HG02571 (cell line): ENCODE measurements around the gene BUD31.
"Not testable (repeated sequence)": the region's sequence is repeated elsewhere in the genome, so short reads cannot be mapped to it uniquely, and the experiment has no call there.

ENCODE experiments used
- ATAC-seq: cut with Tn5 transposase; IDR thresholded peaks from one replicate; pipeline ENCODE4 v1.9.1; 2021; ENCODE audit warnings: mild to moderate bottlenecking, moderate library complexity; ENCODE audit not compliant: unreplicated experiment

BUD31 gene

GRCh38 chr7:99428972-99429566 is 20.3 kb downstream of the BUD31 start:
- ATAC-seq: no peak

- no peak for ATAC-seq
Measured at GRCh38 chr7:99429756-99430155, 21.0 kb downstream of the BUD31 start.

- not testable (repeated sequence) for ATAC-seq
Measured at GRCh38 chr7:99431756-99432540, 23.2 kb downstream of the BUD31 start.

GRCh38 chr7:99433158-99433557 is 24.4 kb downstream of the BUD31 start:
- ATAC-seq: no peak

- ATAC-seq: peak; percentile 2
Measured at GRCh38 chr7:99437946-99438572, 29.3 kb downstream of the BUD31 start.

- ATAC-seq: peak; percentile 82
Measured at GRCh38 chr7:99438573-99439480, 30.1 kb downstream of the BUD31 start, which contains the start of the genes CPSF4 and PTCD1. Gene CPSF4, plus strand, starts transcription at chr7:99438943. Its CDS starts 140 bp downstream, at chr7:99439083. Gene PTCD1, minus strand, starts transcription at chr7:99438798. Its CDS starts 3,556 bp downstream, at chr7:99435242.

GRCh38 chr7:99440195-99440594 is 31.4 kb downstream of the BUD31 start:
- ATAC-seq: no peak

- ATAC-seq: no peak
Measured at GRCh38 chr7:99446096-99446495, 37.3 kb downstream of the BUD31 start.

- ATAC-seq: no peak
Measured at GRCh38 chr7:99447943-99448342, 39.2 kb downstream of the BUD31 start.

GRCh38 chr7:99448855-99449254 is 40.1 kb downstream of the BUD31 start:
- no peak for ATAC-seq

- no peak for ATAC-seq
Measured at GRCh38 chr7:99449326-99449725, 40.6 kb downstream of the BUD31 start.

- no peak for ATAC-seq
Measured at GRCh38 chr7:99451936-99452335, 43.2 kb downstream of the BUD31 start.

GRCh38 chr7:99452541-99452940 is 43.8 kb downstream of the BUD31 start:
- no peak for ATAC-seq

GRCh38 chr7:99453105-99453504 is 44.3 kb downstream of the BUD31 start:
- no peak for ATAC-seq

GRCh38 chr7:99455874-99456273 is 47.1 kb downstream of the BUD31 start:
- no peak for ATAC-seq

- ATAC-seq: no peak
Measured at GRCh38 chr7:99456288-99456687, 47.5 kb downstream of the BUD31 start.

GRCh38 chr7:99457050-99457649 is 48.4 kb downstream of the BUD31 start:
- ATAC-seq: no peak

- ATAC-seq: no peak
Measured at GRCh38 chr7:99457650-99458493, 49.1 kb downstream of the BUD31 start.

GRCh38 chr7:99459087-99459486 is 50.3 kb downstream of the BUD31 start:
- no peak for ATAC-seq

GRCh38 chr7:99460651-99461050 is 51.9 kb downstream of the BUD31 start:
- no peak for ATAC-seq
